ENCODE results near the gene INPP5F. TPM values are rescaled to one million over a fixed set of nuclear protein-coding genes. Genes with fewer than 3 reads are reported as not detected.

The INPP5F gene
- total RNA-seq, 4 donors from 2014 or later, result 22.7 to 39.8 (median 36.4) TPM

- H3K9me3 ChIP-seq, result no peaks in the 10 kb centered on the region
- WGBS, 2 donors, result 88 to 93% methylated on average over 3 of the region's 3 CpGs
- no peak overlapping the region for H3K27ac ChIP-seq
- H3K4me3 ChIP-seq, result no peak overlapping the region
- TF ChIP-seq POLR2A (IDR thresholded peaks at IDR 0.05) (no peak), CTCF (IDR thresholded peaks at IDR 0.05) (no peak), EP300 (IDR thresholded peaks at IDR 0.05) (no peak)
- DNase-seq (ENCODE audit: low spot score in 2 of 2), result no peak
- peaks cover 0 to 60% (median 0%) of the 10 kb centered on the region in 3 donors for H3K36me3 ChIP-seq
- H3K4me1 ChIP-seq, result no peaks in the 10 kb centered on the region
- no peaks in the 10 kb centered on the region for H3K27me3 ChIP-seq
Observed at GRCh38 chr10:119807960-119808697, 82.3 kb downstream of the INPP5F start.

- peaks cover 0 to 66% (median 0%) of the 10 kb centered on the region in 3 donors for H3K36me3 ChIP-seq
- DNase-seq (ENCODE audit: low spot score in 2 of 2), result no peak
- no peaks in the 10 kb centered on the region for H3K9me3 ChIP-seq
- no peaks in the 10 kb centered on the region for H3K4me1 ChIP-seq
- TF ChIP-seq CTCF (IDR thresholded peaks at IDR 0.05) (no peak), POLR2A (IDR thresholded peaks at IDR 0.05) (no peak), EP300 (IDR thresholded peaks at IDR 0.05) (no peak)
- WGBS, 2 donors, result 82 to 84% methylated on average over 4 of the region's 4 CpGs
- no peak overlapping the region for H3K4me3 ChIP-seq
- H3K27me3 ChIP-seq, result no peaks in the 10 kb centered on the region
- no peak overlapping the region for H3K27ac ChIP-seq
Observed at GRCh38 chr10:119811122-119811521, 85.3 kb downstream of the INPP5F start.

- no peaks in the 10 kb centered on the region for H3K9me3 ChIP-seq
- no peaks in the 10 kb centered on the region for H3K27me3 ChIP-seq
- no peaks in the 10 kb centered on the region for H3K4me1 ChIP-seq
- no peak overlapping the region for H3K27ac ChIP-seq
- peaks cover 0 to 65% (median 0%) of the 10 kb centered on the region in 3 donors for H3K36me3 ChIP-seq
- H3K4me3 ChIP-seq, result no peak overlapping the region
- no peak for DNase-seq (ENCODE audit: low spot score in 2 of 2)
- no peak for TF ChIP-seq CTCF (IDR thresholded peaks at IDR 0.05)
- no peak for TF ChIP-seq POLR2A (IDR thresholded peaks at IDR 0.05)
- TF ChIP-seq EP300 (IDR thresholded peaks at IDR 0.05), result no peak
Observed at GRCh38 chr10:119812684-119813083, 86.8 kb downstream of the INPP5F start.

- H3K9me3 ChIP-seq, result no peaks in the 10 kb centered on the region
- TF ChIP-seq CTCF (IDR thresholded peaks at IDR 0.05) (no peak), EP300 (IDR thresholded peaks at IDR 0.05) (no peak), POLR2A (IDR thresholded peaks at IDR 0.05) (no peak)
- peaks cover 0 to 66% (median 0%) of the 10 kb centered on the region in 3 donors for H3K36me3 ChIP-seq
- H3K4me1 ChIP-seq, result peaks cover 0 to 14% (median 0%) of the 10 kb centered on the region in 4 donors
- DNase-seq (ENCODE audit: low spot score in 2 of 2), result no peak
- no peak overlapping the region for H3K4me3 ChIP-seq
- H3K27ac ChIP-seq, result no peak overlapping the region
- 92 to 99% methylated on average over 7 of the region's 7 CpGs for WGBS, 2 donors
- no peaks in the 10 kb centered on the region for H3K27me3 ChIP-seq
Observed at GRCh38 chr10:119815671-119816070, 89.8 kb downstream of the INPP5F start.

Measured in tibial nerve (tissue), 4 donors.